ENCODE results near the gene GASK1A.

- TF ChIP-seq CTCF (IDR thresholded peaks at IDR 0.05; ENCODE audit: borderline replicate concordance, extremely low read depth, low read length, poor library complexity, severe bottlenecking) (no peak), EZH2 (IDR thresholded peaks at IDR 0.05; ENCODE audit: borderline replicate concordance, low read depth, low read length, severe bottlenecking) (no peak)
These were observed 82.2 kb downstream of the GASK1A start for GRCh38 chr3:43061101-43061895.
